Inflammatory macrophage treated with lipopolysaccharide for 1 hour (primary cell): ENCODE measurements around the gene CPOX.
"Not testable (repeated sequence)": the region's sequence is repeated elsewhere in the genome, so short reads cannot be mapped to it uniquely, and the experiment has no call there.

Experiments used
- DNase-seq, 2 donors: peaks; one replicate each; pipeline ENCODE4 v3.0.0-alpha.2; 2020 to 2022

CPOX gene

GRCh38 chr3:98593046-98593936 lies at the start of gene CPOX:
Gene CPOX (minus strand): TSS chr3:98593611. CDS start chr3:98593504, 107 bp downstream.
- DNase-seq = peak; percentile 91 to 92

GRCh38 chr3:98642769-98643168 lies 49.4 kb upstream of the CPOX start:
- DNase-seq = not testable (repeated sequence)

- DNase-seq = not testable (repeated sequence)
These were observed 48.3 kb upstream of the CPOX start for GRCh38 chr3:98641756-98642155.

GRCh38 chr3:98638515-98638914 lies 45.1 kb upstream of the CPOX start:
- not testable (repeated sequence) for DNase-seq

GRCh38 chr3:98630416-98630815 lies 37.0 kb upstream of the CPOX start:
- DNase-seq = no peak

GRCh38 chr3:98628317-98628716 lies 34.9 kb upstream of the CPOX start:
- DNase-seq = no peak

GRCh38 chr3:98626151-98626550 lies 32.7 kb upstream of the CPOX start:
- DNase-seq = no peak

GRCh38 chr3:98623572-98624280 lies 30.3 kb upstream of the CPOX start:
- no peak for DNase-seq

GRCh38 chr3:98617841-98618240 lies 24.4 kb upstream of the CPOX start:
- DNase-seq = no peak

GRCh38 chr3:98613616-98614015 lies 20.2 kb upstream of the CPOX start:
- DNase-seq = no peak

- DNase-seq = peak in 1 of 2 donors; percentile 33
These were observed 19.6 kb upstream of the CPOX start for GRCh38 chr3:98612996-98613517.

GRCh38 chr3:98612587-98612986 lies 19.2 kb upstream of the CPOX start:
- no peak for DNase-seq

GRCh38 chr3:98608029-98608428 lies 14.6 kb upstream of the CPOX start:
- no peak for DNase-seq

GRCh38 chr3:98603580-98603979 lies 10.2 kb upstream of the CPOX start:
- no peak for DNase-seq

- DNase-seq = peak; percentile 60 to 65
These were observed 8.8 kb upstream of the CPOX start for GRCh38 chr3:98602078-98602678.

- DNase-seq = no peak
These were observed 7.8 kb upstream of the CPOX start for GRCh38 chr3:98601180-98601579.

- peak in 1 of 2 donors; percentile 53 for DNase-seq
These were observed 7.1 kb upstream of the CPOX start for GRCh38 chr3:98600412-98601095.

GRCh38 chr3:98599647-98600411 lies 6.4 kb upstream of the CPOX start:
- no peak for DNase-seq

GRCh38 chr3:98598492-98598891 lies 5.1 kb upstream of the CPOX start:
- peak in 1 of 2 donors; percentile 48 for DNase-seq

- DNase-seq = peak; percentile 91 to 93
These were observed 3.4 kb upstream of the CPOX start for GRCh38 chr3:98596541-98597500.

GRCh38 chr3:98596087-98596486 lies 2.7 kb upstream of the CPOX start:
- no peak for DNase-seq
